A549 (cell line): ENCODE results near the gene CAND2. TPM values are rescaled to one million over a fixed set of nuclear protein-coding genes. Genes with fewer than 3 reads are reported as not detected.

Experiments
- ATAC-seq, 2 experiments: fragments of 200-7000 bp in 1 of 2; fragments of >200 bp in 1 of 2; cut with Nextera tagmentation in 1 of 2; cut with Tn5 transposase in 1 of 2; 3 replicates each; pipeline versions ENCODE4 v1.8.0 to v1.9.1; 2018 to 2020; ENCODE audit warnings: mild to moderate bottlenecking in 1 of 2, moderate library complexity in 1 of 2
- CTCF ChIA-PET: fragments of 300-600 bp; sonication (Branson Sonifier 250); formaldehyde crosslinking; extraction: SDS; loops from one replicate; lab custom pipeline; 2021; ENCODE audit warnings: antibody characterized with exemption, inconsistent platforms; lab: Yijun Ruan, JAX
- POLR2A ChIA-PET: fragments of 350-600 bp; formaldehyde crosslinking; extraction: SDS; loops from one replicate; lab custom pipeline; 2021; ENCODE audit warnings: antibody characterized with exemption, inconsistent platforms; lab: Yijun Ruan, JAX
- DNase-seq, 2 experiments: peaks; one replicate each; pipeline versions ENCODE4 v3.0.0 to v3.0.0-alpha.2; 2011 to 2016; ENCODE audit warnings: low read depth in 1 of 2, low spot score in 1 of 2
- FAIRE-seq: peaks from 2 replicates; lab custom pipeline; 2011; peaks lifted over from hg19 to GRCh38; lab: Jason Lieb, UNC
- H3K27ac ChIP-seq, 2 experiments: fragments of >200 bp; sonication (Bioruptor Twin); formaldehyde crosslinking; 3 replicates each; pipeline ENCODE4 v1.5.1; 2016 to 2017
- H3K4me1 ChIP-seq: fragments of >200 bp; sonication (Bioruptor Twin); formaldehyde crosslinking; 3 replicates; pipeline ENCODE4 v1.6.1; 2016
- H3K4me2 ChIP-seq: fragments of >200 bp; sonication (Bioruptor Twin); formaldehyde crosslinking; 3 replicates; pipeline ENCODE4 v1.6.1; 2016
- H3K4me3 ChIP-seq: fragments of >200 bp; sonication (Bioruptor Twin); formaldehyde crosslinking; 3 replicates; pipeline ENCODE4 v1.5.1; 2016
- H3K9me3 ChIP-seq: fragments of >200 bp; sonication (Bioruptor Twin); formaldehyde crosslinking; 3 replicates; pipeline ENCODE4 v1.6.1; 2016
- CBX2 ChIP-seq: fragments of 200-600 bp; sonication (generic); IDR thresholded peaks from 2 replicates; pipeline ENCODE4 v1.6.1; 2016; ENCODE audit warnings: low read depth, mild to moderate bottlenecking, borderline replicate concordance
- FOSL2 ChIP-seq, 2 experiments: fragments of 450-650 bp in 1 of 2; fragments of >200 bp in 1 of 2; sonication (Bioruptor Twin) in 1 of 2; formaldehyde crosslinking; IDR thresholded peaks; 2 replicates each; pipeline versions ENCODE4 v1.5.0 to v1.6.1; 2016 to 2020; ENCODE audit warnings: mild to moderate bottlenecking in 1 of 2, moderate library complexity in 1 of 2
- FOXS1 ChIP-seq: fragments of 250-450 bp; sonication (Bioruptor Pico); IDR thresholded peaks from 2 replicates; pipeline ENCODE4 v1.5.0; 2020; ENCODE audit warnings: mild to moderate bottlenecking, moderate library complexity
- GATA3 ChIP-seq: IDR thresholded peaks from 2 replicates; pipeline ENCODE4 v1.6.1; 2012; ENCODE audit warnings: borderline replicate concordance
- HDAC2 ChIP-seq: fragments of 200-600 bp; sonication (generic); IDR thresholded peaks from 2 replicates; pipeline ENCODE4 v1.6.1; 2016
- JUN ChIP-seq, 2 experiments: fragments of >200 bp; sonication (Bioruptor Twin); formaldehyde crosslinking; IDR thresholded peaks; 2 replicates in 1 of 2; 3 replicates in 1 of 2; pipeline ENCODE4 v1.6.1; 2016 to 2017
- MAFK ChIP-seq: fragments of 450-650 bp; IDR thresholded peaks from 2 replicates; pipeline ENCODE4 v1.6.1; 2014; ENCODE audit not compliant: partially characterized antibody
- NFE2L2 ChIP-seq: fragments of 150-350 bp; conservative IDR thresholded peaks from 2 replicates; pipeline ENCODE4 v1.6.1; 2014; ENCODE audit warnings: low read length
- RAD21 ChIP-seq, 2 experiments: fragments of >200 bp in 1 of 2; sonication (Bioruptor Twin) in 1 of 2; formaldehyde crosslinking in 1 of 2; IDR thresholded peaks in 1 of 2; conservative IDR thresholded peaks in 1 of 2; 2 replicates in 1 of 2; 3 replicates in 1 of 2; pipeline ENCODE4 v1.6.1; 2012 to 2018; ENCODE audit warnings: inconsistent platforms in 1 of 2
- RCOR1 ChIP-seq: fragments of 150-350 bp; IDR thresholded peaks from 2 replicates; pipeline ENCODE4 v1.6.1; 2014; ENCODE audit warnings: antibody characterized with exemption, low read length, low read depth
- RFX5 ChIP-seq: fragments of 450-650 bp; IDR thresholded peaks from 2 replicates; pipeline ENCODE4 v1.7.1; 2014; ENCODE audit warnings: antibody characterized with exemption, mild to moderate bottlenecking, moderate library complexity
- RNF2 ChIP-seq: fragments of 200-600 bp; sonication (generic); IDR thresholded peaks from 2 replicates; pipeline ENCODE4 v1.6.1; 2016; ENCODE audit warnings: low read depth, mild to moderate bottlenecking, antibody characterized with exemption, moderate library complexity, borderline replicate concordance
- ZFP36 ChIP-seq: fragments of 450-650 bp; IDR thresholded peaks from 2 replicates; pipeline ENCODE4 v1.6.1; 2014; ENCODE audit warnings: borderline replicate concordance; ENCODE audit not compliant: partially characterized antibody
- ZNF302 ChIP-seq: fragments of 250-450 bp; sonication (Bioruptor Pico); IDR thresholded peaks from 2 replicates; pipeline ENCODE4 v1.9.0; 2021; ENCODE audit warnings: inconsistent platforms, mild to moderate bottlenecking, moderate library complexity
- ZSCAN20 ChIP-seq: fragments of 250-450 bp; sonication (Bioruptor Pico); IDR thresholded peaks from 2 replicates; pipeline ENCODE4 v1.8.0; 2022; ENCODE audit warnings: mild to moderate bottlenecking, moderate library complexity
- WGBS: methylation state at CpG from one replicate; pipeline ENCODE4 v1.1.6; 2017; ENCODE audit errors: missing lambda C conversion rate; 5-methylcytosine and 5-hydroxymethylcytosine counted together
- polyA plus RNA-seq, 4 experiments: library from polyadenylated mRNA; depleted of rRNA in 3 of 4; stranded (reverse); fragments of >200 nt; fragmentation: RNase III in 1 of 4; extraction: RNeasy Plus Mini Kit Qiagen cat#74134 plus additional on column Dnase treatment in 1 of 4; gene quantifications; 2 replicates in 3 of 4; 3 replicates in 1 of 4; pipeline ENCODE4 v1.2.3, GENCODE V29; 2011 to 2017
- TF ChIP-seq, protein P1 (sequence below): fragments of 250-450 bp; sonication (Bioruptor Pico); IDR thresholded peaks from 2 replicates; pipeline ENCODE4 v1.5.0; 2021; ENCODE audit warnings: mild to moderate bottlenecking, moderate library complexity, borderline replicate concordance
- TF ChIP-seq, protein P2 (sequence below): fragments of 200-600 bp; sonication (generic); IDR thresholded peaks from 2 replicates; pipeline ENCODE4 v1.6.1; 2016; ENCODE audit warnings: antibody characterized with exemption, mild to moderate bottlenecking, moderate library complexity
- TF ChIP-seq, protein P3 (sequence below): fragments of 450-650 bp; IDR thresholded peaks from 2 replicates; pipeline ENCODE4 v1.6.1; 2014; ENCODE audit warnings: antibody characterized with exemption
- TF ChIP-seq, protein P4 (sequence below): fragments of >200 bp; sonication (Bioruptor Twin); formaldehyde crosslinking; IDR thresholded peaks from 3 replicates; pipeline ENCODE4 v1.5.1; 2016
- TF ChIP-seq, protein P5 (sequence below): fragments of 150-350 bp; IDR thresholded peaks from 2 replicates; pipeline ENCODE4 v1.6.1; 2014; ENCODE audit warnings: low read depth, mild to moderate bottlenecking, low read length

Gene CAND2
- polyA plus RNA-seq, 2 of the 4 experiments (the other 2 are of a cell fraction): 0.72 to 0.84 TPM

DNA sequence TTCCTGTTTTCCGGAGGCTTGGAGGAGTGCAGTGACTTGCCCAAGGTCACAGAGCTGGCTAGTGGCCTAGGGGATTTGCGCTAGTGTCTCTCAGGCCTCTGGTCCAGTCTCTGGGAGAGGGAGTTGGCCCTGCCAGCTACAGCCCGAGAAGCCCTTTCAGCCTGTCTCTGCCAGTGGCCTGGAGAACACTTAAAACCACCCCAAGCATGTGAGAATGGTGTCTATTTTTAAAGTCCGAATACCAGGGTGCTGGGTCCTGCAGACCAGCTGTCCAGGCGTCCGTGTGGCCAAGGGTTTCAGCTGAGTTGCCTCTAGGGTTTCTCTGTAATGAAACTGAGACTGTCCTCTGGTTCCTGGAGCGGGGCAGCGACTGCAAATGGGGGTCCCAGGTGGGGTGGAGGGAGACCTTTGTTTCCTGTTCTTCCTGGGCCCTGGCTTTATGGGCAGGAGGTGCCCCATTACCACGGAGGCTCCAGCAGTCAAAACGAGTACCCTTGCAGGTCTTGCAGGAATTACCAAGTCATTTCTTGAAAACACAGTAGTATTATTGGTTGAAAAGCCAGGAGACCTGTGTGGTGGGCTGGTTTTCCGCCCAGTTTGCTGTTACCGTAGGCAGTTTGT lies 2.2 kb downstream of the CAND2 start:
- peak in 1 of 2 experiments; percentile 9; a peak in 2 of 6 replicates for ATAC-seq

More for the DNA sequence above, 2.2 kb downstream of the CAND2 start:
- H3K4me3 ChIP-seq: no peak overlapping the region
- FAIRE-seq: no peak
- H3K9me3 ChIP-seq: no peaks in the 10 kb centered on the region
- ChIA-PET POLR2A (no interaction called here), CTCF (interaction anchor here (1.2 to 2.8 kb wide), 7 partner anchors 10 to 32 kb away, joined by 3 to 22 read pairs (median 4); no protein-coding TSS in a partner anchor)
- TF ChIP-seq ZNF302: no peak
- TF ChIP-seq RAD21 (conservative IDR thresholded peaks at IDR 0.05 in 1 of 2, IDR thresholded peaks at IDR 0.05 in 1 of 2): no peak
- TF ChIP-seq RNF2: no peak
- TF ChIP-seq, protein P1, sequence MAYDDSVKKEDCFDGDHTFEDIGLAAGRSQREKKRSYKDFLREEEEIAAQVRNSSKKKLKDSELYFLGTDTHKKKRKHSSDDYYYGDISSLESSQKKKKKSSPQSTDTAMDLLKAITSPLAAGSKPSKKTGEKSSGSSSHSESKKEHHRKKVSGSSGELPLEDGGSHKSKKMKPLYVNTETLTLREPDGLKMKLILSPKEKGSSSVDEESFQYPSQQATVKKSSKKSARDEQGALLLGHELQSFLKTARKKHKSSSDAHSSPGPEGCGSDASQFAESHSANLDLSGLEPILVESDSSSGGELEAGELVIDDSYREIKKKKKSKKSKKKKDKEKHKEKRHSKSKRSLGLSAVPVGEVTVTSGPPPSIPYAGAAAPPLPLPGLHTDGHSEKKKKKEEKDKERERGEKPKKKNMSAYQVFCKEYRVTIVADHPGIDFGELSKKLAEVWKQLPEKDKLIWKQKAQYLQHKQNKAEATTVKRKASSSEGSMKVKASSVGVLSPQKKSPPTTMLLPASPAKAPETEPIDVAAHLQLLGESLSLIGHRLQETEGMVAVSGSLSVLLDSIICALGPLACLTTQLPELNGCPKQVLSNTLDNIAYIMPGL (CRISPR knock-in tag): no peak
- TF ChIP-seq, protein P2, sequence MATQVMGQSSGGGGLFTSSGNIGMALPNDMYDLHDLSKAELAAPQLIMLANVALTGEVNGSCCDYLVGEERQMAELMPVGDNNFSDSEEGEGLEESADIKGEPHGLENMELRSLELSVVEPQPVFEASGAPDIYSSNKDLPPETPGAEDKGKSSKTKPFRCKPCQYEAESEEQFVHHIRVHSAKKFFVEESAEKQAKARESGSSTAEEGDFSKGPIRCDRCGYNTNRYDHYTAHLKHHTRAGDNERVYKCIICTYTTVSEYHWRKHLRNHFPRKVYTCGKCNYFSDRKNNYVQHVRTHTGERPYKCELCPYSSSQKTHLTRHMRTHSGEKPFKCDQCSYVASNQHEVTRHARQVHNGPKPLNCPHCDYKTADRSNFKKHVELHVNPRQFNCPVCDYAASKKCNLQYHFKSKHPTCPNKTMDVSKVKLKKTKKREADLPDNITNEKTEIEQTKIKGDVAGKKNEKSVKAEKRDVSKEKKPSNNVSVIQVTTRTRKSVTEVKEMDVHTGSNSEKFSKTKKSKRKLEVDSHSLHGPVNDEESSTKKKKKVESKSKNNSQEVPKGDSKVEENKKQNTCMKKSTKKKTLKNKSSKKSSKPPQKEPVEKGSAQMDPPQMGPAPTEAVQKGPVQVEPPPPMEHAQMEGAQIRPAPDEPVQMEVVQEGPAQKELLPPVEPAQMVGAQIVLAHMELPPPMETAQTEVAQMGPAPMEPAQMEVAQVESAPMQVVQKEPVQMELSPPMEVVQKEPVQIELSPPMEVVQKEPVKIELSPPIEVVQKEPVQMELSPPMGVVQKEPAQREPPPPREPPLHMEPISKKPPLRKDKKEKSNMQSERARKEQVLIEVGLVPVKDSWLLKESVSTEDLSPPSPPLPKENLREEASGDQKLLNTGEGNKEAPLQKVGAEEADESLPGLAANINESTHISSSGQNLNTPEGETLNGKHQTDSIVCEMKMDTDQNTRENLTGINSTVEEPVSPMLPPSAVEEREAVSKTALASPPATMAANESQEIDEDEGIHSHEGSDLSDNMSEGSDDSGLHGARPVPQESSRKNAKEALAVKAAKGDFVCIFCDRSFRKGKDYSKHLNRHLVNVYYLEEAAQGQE: no peak
- TF ChIP-seq ZSCAN20 (CRISPR knock-in tag): no peak
- no peak for TF ChIP-seq RCOR1
- no peak for TF ChIP-seq FOSL2 (IDR thresholded peaks at IDR 0.05)
- TF ChIP-seq FOSL2 (CRISPR knock-in tag; IDR thresholded peaks at IDR 0.05): no peak
- no peak for TF ChIP-seq HDAC2
- TF ChIP-seq FOXS1 (CRISPR knock-in tag): no peak
- TF ChIP-seq, protein P3, sequence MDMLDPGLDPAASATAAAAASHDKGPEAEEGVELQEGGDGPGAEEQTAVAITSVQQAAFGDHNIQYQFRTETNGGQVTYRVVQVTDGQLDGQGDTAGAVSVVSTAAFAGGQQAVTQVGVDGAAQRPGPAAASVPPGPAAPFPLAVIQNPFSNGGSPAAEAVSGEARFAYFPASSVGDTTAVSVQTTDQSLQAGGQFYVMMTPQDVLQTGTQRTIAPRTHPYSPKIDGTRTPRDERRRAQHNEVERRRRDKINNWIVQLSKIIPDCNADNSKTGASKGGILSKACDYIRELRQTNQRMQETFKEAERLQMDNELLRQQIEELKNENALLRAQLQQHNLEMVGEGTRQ: no peak
- TF ChIP-seq ZFP36: no peak
- TF ChIP-seq NFE2L2: no peak
- TF ChIP-seq CBX2: no peak
- no peak for TF ChIP-seq JUN (IDR thresholded peaks at IDR 0.05)
- no peak for TF ChIP-seq MAFK
- TF ChIP-seq RFX5: no peak
- TF ChIP-seq GATA3: no peak
- TF ChIP-seq, protein P4, sequence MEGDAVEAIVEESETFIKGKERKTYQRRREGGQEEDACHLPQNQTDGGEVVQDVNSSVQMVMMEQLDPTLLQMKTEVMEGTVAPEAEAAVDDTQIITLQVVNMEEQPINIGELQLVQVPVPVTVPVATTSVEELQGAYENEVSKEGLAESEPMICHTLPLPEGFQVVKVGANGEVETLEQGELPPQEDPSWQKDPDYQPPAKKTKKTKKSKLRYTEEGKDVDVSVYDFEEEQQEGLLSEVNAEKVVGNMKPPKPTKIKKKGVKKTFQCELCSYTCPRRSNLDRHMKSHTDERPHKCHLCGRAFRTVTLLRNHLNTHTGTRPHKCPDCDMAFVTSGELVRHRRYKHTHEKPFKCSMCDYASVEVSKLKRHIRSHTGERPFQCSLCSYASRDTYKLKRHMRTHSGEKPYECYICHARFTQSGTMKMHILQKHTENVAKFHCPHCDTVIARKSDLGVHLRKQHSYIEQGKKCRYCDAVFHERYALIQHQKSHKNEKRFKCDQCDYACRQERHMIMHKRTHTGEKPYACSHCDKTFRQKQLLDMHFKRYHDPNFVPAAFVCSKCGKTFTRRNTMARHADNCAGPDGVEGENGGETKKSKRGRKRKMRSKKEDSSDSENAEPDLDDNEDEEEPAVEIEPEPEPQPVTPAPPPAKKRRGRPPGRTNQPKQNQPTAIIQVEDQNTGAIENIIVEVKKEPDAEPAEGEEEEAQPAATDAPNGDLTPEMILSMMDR: no peak
- TF ChIP-seq, protein P5, sequence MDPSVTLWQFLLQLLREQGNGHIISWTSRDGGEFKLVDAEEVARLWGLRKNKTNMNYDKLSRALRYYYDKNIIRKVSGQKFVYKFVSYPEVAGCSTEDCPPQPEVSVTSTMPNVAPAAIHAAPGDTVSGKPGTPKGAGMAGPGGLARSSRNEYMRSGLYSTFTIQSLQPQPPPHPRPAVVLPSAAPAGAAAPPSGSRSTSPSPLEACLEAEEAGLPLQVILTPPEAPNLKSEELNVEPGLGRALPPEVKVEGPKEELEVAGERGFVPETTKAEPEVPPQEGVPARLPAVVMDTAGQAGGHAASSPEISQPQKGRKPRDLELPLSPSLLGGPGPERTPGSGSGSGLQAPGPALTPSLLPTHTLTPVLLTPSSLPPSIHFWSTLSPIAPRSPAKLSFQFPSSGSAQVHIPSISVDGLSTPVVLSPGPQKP: no peak
- H3K27ac ChIP-seq: no peak overlapping the region
- peaks cover 5% of the 10 kb centered on the region; the same call in 1 of the 3 replicates for H3K4me1 ChIP-seq
- 83% methylated on average over 12 of the region's 12 CpGs for whole genome bisulfite sequencing
- no peak for DNase-seq
- no peak overlapping the region for H3K4me2 ChIP-seq
